ENCODE measurements around the gene TXN2. TPM values are rescaled to one million over a fixed set of nuclear protein-coding genes. Genes with fewer than 3 reads are reported as not detected.

The TXN2 gene
- total and polyA plus RNA-seq, 2 of the 4 experiments (the other 2 are of a cell fraction), result 49.6 to 166 TPM

DNA sequence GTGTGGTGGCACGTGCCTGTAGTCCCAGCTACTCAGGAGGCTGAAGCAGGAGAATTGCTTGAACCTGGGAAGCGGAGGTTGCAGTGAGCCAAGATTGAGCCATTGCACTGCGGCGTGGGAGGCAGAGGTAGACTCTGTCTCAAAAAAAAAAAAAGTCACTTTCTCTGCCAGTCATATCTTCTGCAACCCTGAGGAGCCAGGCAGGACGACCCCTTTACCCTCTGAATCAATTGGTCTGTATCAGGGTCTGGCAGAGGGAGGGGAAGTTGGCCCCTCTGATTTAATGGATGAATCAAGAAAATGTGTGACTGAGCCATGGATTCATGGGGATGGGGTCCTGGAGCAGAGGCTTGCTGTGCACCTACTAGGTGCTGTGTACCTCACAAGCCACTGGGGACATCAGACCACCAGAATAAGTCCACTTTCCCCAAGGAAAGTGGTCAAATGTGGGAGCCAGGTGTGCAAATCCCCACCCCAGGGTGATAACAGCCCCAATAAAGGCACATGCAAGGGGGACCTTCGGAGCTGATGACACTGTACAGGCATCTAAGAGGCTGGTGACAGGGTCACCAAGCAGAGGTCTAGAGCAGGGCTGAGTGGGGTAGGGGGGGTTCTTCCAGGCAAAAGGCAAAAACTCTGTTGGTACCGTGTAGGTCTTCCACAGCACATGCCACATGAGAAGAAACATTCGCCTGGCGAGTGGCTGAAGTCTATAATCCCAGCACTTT lies 29.0 kb downstream of the TXN2 start:
- H2BK5ac ChIP-seq (ENCODE audit: low read depth, low read length, poor library complexity, severe bottlenecking), result no peak overlapping the region
- no peak overlapping the region for H4K5ac ChIP-seq (ENCODE audit: low read depth, low read length)
- H4K91ac ChIP-seq (ENCODE audit: insufficient read depth, low read depth, low read length), result no peak overlapping the region
- H3K79me1 ChIP-seq (ENCODE audit: low read depth in 1 of 2, low read length in 2 of 2), result peaks cover 0 to 15% of the 10 kb centered on the region in 2 experiments; a peak in 1 of 4 replicates
- H4K8ac ChIP-seq (ENCODE audit: low read depth in 2 of 2, low read length in 2 of 2), result no peak overlapping the region
- H3K9me1 ChIP-seq (ENCODE audit: insufficient read depth, low read length), result peaks cover 2% of the 10 kb centered on the region; the same call in 1 of the 2 replicates
- H3K9ac ChIP-seq (ENCODE audit: low read depth, low read length), result no peak overlapping the region
- H3K4me1 ChIP-seq (ENCODE audit: control insufficient read depth, insufficient read depth, low read length), result peaks cover 12% of the 10 kb centered on the region
- no peak for DNase-seq
- POLR2A ChIA-PET (ENCODE audit: unreplicated experiment), result no interaction called here
- H3K56ac ChIP-seq (ENCODE audit: extremely low read depth, insufficient read depth, low read length), result no peak overlapping the region
- H3K14ac ChIP-seq (replicated peaks; ENCODE audit: low read depth, low read length), result no peak overlapping the region
- TF ChIP-seq, protein P1, sequence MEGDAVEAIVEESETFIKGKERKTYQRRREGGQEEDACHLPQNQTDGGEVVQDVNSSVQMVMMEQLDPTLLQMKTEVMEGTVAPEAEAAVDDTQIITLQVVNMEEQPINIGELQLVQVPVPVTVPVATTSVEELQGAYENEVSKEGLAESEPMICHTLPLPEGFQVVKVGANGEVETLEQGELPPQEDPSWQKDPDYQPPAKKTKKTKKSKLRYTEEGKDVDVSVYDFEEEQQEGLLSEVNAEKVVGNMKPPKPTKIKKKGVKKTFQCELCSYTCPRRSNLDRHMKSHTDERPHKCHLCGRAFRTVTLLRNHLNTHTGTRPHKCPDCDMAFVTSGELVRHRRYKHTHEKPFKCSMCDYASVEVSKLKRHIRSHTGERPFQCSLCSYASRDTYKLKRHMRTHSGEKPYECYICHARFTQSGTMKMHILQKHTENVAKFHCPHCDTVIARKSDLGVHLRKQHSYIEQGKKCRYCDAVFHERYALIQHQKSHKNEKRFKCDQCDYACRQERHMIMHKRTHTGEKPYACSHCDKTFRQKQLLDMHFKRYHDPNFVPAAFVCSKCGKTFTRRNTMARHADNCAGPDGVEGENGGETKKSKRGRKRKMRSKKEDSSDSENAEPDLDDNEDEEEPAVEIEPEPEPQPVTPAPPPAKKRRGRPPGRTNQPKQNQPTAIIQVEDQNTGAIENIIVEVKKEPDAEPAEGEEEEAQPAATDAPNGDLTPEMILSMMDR (conservative IDR thresholded peaks at IDR 0.05; ENCODE audit: low read depth, low read length), result no peak
- TF ChIP-seq RFX5 (IDR thresholded peaks at IDR 0.05; ENCODE audit: low read depth, low read length) (no peak), MXI1 (IDR thresholded peaks at IDR 0.05; ENCODE audit: borderline replicate concordance, low read depth, low read length) (no peak), CEBPB (IDR thresholded peaks at IDR 0.05; ENCODE audit: low read depth, low read length) (no peak), MAFK (IDR thresholded peaks at IDR 0.05; ENCODE audit: low read depth, low read length) (no peak), NFE2L2 (IDR thresholded peaks at IDR 0.05; ENCODE audit: low read depth, low read length) (no peak), POLR2A (IDR thresholded peaks at IDR 0.05; ENCODE audit: low read depth, low read length) (no peak), CHD1 (IDR thresholded peaks at IDR 0.05; ENCODE audit: low read depth, low read length) (no peak), RAD21 (IDR thresholded peaks at IDR 0.05; ENCODE audit: low read length) (no peak), MAZ (IDR thresholded peaks at IDR 0.05; ENCODE audit: borderline replicate concordance, low read depth, low read length) (no peak), SMC3 (IDR thresholded peaks at IDR 0.05; ENCODE audit: low read depth, low read length) (no peak), RCOR1 (IDR thresholded peaks at IDR 0.05; ENCODE audit: insufficient replicate concordance, low read length) (no peak), BHLHE40 (IDR thresholded peaks at IDR 0.05; ENCODE audit: low read depth, low read length) (no peak)
- TF ChIP-seq, protein P2, sequence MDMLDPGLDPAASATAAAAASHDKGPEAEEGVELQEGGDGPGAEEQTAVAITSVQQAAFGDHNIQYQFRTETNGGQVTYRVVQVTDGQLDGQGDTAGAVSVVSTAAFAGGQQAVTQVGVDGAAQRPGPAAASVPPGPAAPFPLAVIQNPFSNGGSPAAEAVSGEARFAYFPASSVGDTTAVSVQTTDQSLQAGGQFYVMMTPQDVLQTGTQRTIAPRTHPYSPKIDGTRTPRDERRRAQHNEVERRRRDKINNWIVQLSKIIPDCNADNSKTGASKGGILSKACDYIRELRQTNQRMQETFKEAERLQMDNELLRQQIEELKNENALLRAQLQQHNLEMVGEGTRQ (IDR thresholded peaks at IDR 0.05; ENCODE audit: low read depth, low read length), result no peak
- TF ChIP-seq, protein P3, sequence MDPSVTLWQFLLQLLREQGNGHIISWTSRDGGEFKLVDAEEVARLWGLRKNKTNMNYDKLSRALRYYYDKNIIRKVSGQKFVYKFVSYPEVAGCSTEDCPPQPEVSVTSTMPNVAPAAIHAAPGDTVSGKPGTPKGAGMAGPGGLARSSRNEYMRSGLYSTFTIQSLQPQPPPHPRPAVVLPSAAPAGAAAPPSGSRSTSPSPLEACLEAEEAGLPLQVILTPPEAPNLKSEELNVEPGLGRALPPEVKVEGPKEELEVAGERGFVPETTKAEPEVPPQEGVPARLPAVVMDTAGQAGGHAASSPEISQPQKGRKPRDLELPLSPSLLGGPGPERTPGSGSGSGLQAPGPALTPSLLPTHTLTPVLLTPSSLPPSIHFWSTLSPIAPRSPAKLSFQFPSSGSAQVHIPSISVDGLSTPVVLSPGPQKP (IDR thresholded peaks at IDR 0.05; ENCODE audit: borderline replicate concordance, low read depth, low read length), result no peak
- H2AK9ac ChIP-seq (replicated peaks; ENCODE audit: low read depth, low read length, poor library complexity), result no peak overlapping the region
- CTCF ChIA-PET, result no interaction called here
- no peak overlapping the region for H3K27ac ChIP-seq (ENCODE audit: insufficient read depth, low read length)
- WGBS, 2 experiments (ENCODE audit: extremely low coverage in 2 of 2, insufficient read length in 1 of 2), result 83% methylated on average over 2 of the region's 9 CpGs; no CpG with 5 or more reads in 1 of the 2 experiments
- ATAC-seq (ENCODE audit: low read depth), result no peak
- no peaks in the 10 kb centered on the region for H3K27me3 ChIP-seq (ENCODE audit: control insufficient read depth, insufficient read depth, low read length)
- H3K4me2 ChIP-seq (ENCODE audit: low read depth, low read length), result no peak overlapping the region
- 0 out of 3 replicates have a peak overlapping the region, but pooled peaks have one; percentile 3 for H2BK15ac ChIP-seq (ENCODE audit: low read depth, low read length)
- intact Hi-C loops (cut with micrococcal nuclease), result no loop called here
- no peaks in the 10 kb centered on the region for H3K36me3 ChIP-seq (ENCODE audit: control insufficient read depth, insufficient read depth, low read length)
- no peak overlapping the region for H2BK120ac ChIP-seq (ENCODE audit: low read depth, low read length)
- no peak overlapping the region for H3K18ac ChIP-seq (ENCODE audit: low read depth, low read length)
- H3K9me3 ChIP-seq (ENCODE audit: control insufficient read depth, insufficient read depth, low read length), result no peaks in the 10 kb centered on the region
- BruUV-seq (replicated peaks), result no TSS peak
- no peak overlapping the region for H3K4me3 ChIP-seq (ENCODE audit: insufficient read depth, low read depth, low read length)
- H3K23ac ChIP-seq (ENCODE audit: low read depth, low read length), result no peak overlapping the region
- dilution Hi-C loops (cut with HindIII; ENCODE audit: low sequenced_read_pairs, unreplicated experiment), result no loop called here
- peak overlapping the region; percentile 26 for H2BK20ac ChIP-seq (ENCODE audit: low read depth, low read length)
- peak overlapping the region; percentile 15 for H3K4ac ChIP-seq (ENCODE audit: low read depth, low read length)
- no peak overlapping the region for H2AFZ ChIP-seq (replicated peaks; ENCODE audit: low read length, poor library complexity)
- no peaks in the 10 kb centered on the region for H4K20me1 ChIP-seq (ENCODE audit: insufficient read depth, low read length)
- in situ Hi-C loops (cut with MboI; ENCODE audit: low sequenced_read_pairs), result no loop called here
- H2AK5ac ChIP-seq (ENCODE audit: low read depth, low read length), result peak overlapping the region; percentile 48

Measured in IMR-90 (cell line).